GM12874 (cell line): ENCODE measurements around the gene SHROOM3.

Experiments used
- TF ChIP-seq, protein P1 (sequence below): IDR thresholded peaks from 2 replicates; pipeline ENCODE4 v1.5.1; 2011; ENCODE audit warnings: low read depth, mild to moderate bottlenecking, control low read depth, low read length, moderate library complexity; ENCODE audit not compliant: insufficient read depth

The SHROOM3 gene

GRCh38 chr4:76712564-76712963 is 277.5 kb downstream of the SHROOM3 start:
- TF ChIP-seq, protein P1, sequence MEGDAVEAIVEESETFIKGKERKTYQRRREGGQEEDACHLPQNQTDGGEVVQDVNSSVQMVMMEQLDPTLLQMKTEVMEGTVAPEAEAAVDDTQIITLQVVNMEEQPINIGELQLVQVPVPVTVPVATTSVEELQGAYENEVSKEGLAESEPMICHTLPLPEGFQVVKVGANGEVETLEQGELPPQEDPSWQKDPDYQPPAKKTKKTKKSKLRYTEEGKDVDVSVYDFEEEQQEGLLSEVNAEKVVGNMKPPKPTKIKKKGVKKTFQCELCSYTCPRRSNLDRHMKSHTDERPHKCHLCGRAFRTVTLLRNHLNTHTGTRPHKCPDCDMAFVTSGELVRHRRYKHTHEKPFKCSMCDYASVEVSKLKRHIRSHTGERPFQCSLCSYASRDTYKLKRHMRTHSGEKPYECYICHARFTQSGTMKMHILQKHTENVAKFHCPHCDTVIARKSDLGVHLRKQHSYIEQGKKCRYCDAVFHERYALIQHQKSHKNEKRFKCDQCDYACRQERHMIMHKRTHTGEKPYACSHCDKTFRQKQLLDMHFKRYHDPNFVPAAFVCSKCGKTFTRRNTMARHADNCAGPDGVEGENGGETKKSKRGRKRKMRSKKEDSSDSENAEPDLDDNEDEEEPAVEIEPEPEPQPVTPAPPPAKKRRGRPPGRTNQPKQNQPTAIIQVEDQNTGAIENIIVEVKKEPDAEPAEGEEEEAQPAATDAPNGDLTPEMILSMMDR: no peak

- TF ChIP-seq, protein P1: no peak
Measured at GRCh38 chr4:76714226-76714625, 279.2 kb downstream of the SHROOM3 start.

DNA sequence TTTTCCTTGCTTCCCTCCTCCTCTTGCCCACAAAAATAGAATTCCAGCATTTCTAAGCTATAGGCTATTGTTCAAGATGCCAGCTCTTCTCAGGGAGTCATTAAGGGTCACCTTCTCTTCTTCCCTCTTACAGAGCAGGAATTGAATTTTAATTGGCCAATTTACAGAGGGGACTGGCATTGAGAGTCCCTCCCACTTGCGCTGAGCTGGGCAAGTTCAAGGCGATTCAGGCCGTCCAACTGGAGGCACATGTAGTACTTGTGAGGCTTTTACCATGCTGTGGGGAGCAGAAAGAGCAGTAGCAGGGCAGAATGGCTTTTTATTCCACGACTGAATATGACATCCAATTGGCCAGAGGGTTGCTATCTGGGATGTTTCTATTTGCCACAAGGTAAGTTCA is 281.0 kb downstream of the SHROOM3 start:
- TF ChIP-seq, protein P1: no peak

GRCh38 chr4:76716658-76717057 is 281.6 kb downstream of the SHROOM3 start:
- TF ChIP-seq, protein P1: no peak

GRCh38 chr4:76717431-76717830 is 282.4 kb downstream of the SHROOM3 start:
- TF ChIP-seq, protein P1: no peak

DNA sequence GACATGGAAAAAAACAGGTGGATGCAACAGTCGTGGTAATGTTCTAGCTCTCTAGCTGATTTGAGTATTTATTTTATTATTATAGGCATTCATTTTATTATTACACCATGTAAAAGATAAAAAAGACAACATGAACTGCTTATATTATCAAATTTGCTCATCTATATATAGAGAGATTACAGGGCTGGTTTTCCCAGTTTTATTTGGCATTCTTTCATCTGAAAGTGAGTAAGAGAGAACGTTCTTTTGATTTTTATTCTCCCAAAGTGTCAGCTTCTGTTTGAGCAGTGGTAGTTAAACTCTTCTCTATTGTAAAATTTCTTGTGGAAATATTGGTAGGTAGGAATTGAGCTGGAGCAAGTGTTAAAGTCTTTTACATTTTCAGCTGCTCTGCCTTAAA is 283.0 kb downstream of the SHROOM3 start:
- TF ChIP-seq, protein P1: no peak

DNA sequence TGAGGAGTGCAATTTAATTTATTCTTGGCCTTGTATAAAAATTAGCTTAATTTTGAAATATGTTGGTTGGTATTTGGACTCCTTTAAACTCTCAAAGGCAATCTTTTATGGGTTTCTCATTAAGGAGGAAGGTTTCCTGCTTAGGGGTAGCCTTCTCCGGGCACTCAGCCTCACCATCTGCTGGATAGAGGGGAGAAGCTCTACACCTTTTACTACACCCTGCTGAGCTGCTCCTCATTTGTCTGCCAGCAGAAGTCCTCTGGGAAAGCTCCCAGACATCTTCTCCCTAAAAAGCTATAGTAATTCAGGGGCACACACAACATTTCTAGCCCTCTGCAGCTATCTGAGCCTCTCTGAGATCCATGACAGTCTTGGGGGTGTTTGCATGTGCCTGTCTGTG is 283.8 kb downstream of the SHROOM3 start:
- TF ChIP-seq, protein P1: no peak

GRCh38 chr4:76720121-76720520 is 285.1 kb downstream of the SHROOM3 start:
- TF ChIP-seq, protein P1: no peak
